GM18873 (cell line): ENCODE results near the gene SLC10A1.

Source experiments
- ATAC-seq: cut with Tn5 transposase; IDR thresholded peaks from one replicate; pipeline ENCODE4 v1.9.1; 2021; ENCODE audit warnings: mild to moderate bottlenecking, moderate library complexity, moderate number of reproducible peaks; ENCODE audit not compliant: unreplicated experiment, low FRiP score

SLC10A1 gene

DNA sequence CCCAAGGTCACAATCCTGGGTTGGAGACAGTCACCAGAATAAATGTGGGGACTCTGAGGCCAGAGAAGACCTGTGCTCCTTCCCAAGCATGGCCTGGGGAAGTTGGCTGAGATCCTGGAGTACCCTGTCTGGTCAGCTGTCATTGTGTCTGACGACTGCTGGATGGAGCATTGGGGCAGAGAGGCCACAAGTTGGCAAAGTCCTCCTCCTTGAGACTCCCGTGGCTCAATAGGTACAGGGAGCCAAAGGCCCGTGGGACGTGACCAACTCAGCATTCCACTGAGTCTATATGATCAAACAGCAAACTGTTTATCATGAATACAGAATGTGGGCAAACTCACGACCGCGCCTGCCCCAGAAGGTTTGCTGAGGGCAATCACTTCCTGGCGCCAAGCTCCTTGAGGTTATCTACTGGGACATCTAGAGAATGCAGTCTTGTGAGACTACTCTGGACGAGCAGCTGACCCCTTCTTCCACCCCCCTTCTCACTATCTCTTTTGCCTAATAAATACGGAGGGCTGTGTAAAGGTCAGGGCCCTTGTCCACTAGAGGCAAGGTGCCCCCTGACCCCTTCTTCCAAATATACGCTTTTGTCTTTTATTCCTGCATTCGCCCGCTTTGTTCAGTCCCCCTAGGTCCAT is 14.3 kb upstream of the SLC10A1 start:
- ATAC-seq: no peak

- ATAC-seq: no peak
Measured at GRCh38 chr14:69808919-69809808, 12.1 kb upstream of the SLC10A1 start.

GRCh38 chr14:69807192-69807591 is 10.2 kb upstream of the SLC10A1 start:
- ATAC-seq: no peak

DNA sequence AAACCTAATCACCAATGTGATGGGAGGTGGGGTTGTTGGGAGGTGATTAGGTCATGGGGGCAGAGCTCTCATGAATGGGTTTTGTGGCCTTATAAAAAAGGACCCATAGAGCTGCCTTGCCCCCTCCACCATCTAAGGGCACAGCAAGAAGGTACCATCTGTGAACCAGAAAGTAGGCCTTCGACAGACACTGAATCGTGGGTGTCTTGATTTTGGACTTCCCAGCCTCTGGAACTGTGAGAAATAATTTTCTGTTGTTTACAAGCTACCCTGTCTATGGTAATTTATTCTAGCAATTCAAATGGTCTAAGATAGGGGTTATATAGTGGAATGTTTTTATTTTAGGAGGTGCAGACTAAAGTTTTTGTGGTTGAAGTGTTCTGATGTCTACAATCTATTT is 7.9 kb upstream of the SLC10A1 start:
- ATAC-seq: no peak

- ATAC-seq: no peak
Measured at GRCh38 chr14:69803753-69804152, 6.7 kb upstream of the SLC10A1 start.

- no peak for ATAC-seq
Measured at GRCh38 chr14:69798339-69798735, 1.3 kb upstream of the SLC10A1 start.

GRCh38 chr14:69797573-69798338 is 715 bp upstream of the SLC10A1 start:
- ATAC-seq: no peak

GRCh38 chr14:69795691-69796090 is 1.4 kb downstream of the SLC10A1 start:
- ATAC-seq: no peak

GRCh38 chr14:69794791-69795190 is 2.2 kb downstream of the SLC10A1 start:
- no peak for ATAC-seq

DNA sequence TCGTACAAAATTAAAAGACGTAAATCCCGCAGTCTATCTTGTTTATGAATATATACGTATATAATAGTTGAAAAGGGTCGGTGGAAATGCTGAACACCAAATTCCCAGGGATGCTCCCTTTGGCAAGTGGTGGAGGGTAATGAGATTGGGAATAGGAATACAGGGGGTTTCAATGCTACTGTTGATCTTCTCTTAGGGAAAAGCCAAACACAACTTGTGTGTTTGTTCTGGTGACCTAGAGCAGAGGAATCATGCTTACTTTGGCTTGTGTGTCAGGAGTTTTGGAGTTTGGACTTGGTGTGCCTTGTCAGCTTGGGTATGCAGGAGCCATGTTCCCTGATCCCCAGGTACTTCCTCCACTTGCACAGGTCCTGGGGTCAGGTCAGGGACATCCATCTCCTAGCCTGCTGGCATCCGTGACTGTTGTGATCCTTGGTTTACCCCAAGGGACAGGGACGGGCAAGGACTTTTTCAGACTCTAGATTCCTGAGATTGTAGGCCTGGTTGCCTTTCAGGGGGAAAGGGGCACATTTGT is 4.1 kb downstream of the SLC10A1 start:
- ATAC-seq: no peak

DNA sequence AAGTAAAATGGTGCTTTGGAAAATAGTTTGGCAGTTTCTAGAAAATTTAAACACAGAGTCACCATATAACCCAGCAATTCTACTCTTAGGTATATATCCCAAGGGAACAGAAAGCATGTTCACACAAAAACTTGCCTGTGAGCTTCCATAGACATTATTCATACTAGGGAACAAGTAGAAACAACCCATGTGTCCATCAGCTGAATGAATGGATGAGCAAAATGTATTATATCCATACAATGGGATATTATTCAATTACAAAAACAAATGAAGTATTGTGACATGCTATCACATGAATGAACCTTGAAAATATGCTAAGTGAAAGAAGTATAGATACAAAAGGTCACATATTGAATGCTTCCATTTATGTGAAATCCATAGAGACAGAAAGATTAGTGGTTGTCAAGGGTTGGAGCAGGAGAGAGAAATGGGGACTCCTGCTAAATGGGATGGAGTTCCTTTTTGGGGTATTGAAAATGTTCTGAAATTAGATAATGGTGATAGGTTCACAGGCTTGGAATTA is 7.9 kb downstream of the SLC10A1 start:
- no peak for ATAC-seq

- ATAC-seq: no peak
Measured at GRCh38 chr14:69786603-69787002, 10.4 kb downstream of the SLC10A1 start.

DNA sequence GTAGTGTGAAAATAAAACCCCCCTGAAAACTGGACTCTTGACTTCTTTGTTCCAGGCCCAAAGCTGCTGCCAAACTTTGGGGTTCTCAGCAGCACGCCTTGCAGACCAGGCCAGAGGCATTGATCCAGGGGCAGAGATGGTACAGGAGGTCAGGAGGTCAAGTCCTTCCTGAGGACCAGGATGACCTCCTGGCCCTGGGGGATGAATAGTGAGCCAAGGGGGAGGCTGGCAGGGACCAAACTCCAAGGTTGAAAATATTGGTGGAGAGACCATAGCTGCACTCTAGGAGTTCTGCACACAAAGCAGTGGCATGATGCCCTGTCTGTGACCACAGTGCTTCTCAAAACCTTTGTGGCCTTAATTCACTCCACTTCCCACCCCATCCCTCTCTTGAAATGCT is 12.1 kb downstream of the SLC10A1 start:
- ATAC-seq: no peak

DNA sequence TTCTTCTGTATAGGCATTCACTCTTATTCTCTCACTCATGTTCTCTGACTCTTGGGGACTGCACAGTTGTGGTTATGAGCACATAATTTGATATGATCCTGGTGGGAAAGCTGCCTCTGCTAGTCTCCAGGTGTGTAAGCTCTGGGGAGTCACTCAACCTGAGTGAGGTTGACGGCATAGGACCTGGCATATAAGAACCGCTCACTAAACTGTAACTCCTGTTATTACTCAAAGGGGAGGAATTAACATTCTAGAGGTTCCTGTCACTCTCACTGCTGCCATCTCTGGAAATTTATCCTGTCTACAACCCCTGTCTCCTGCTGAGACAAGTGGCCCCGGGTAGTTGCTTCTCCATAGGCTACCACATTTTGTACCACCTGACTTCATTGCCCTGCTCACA is 16.1 kb downstream of the SLC10A1 start:
- ATAC-seq: no peak

- ATAC-seq: no peak
Measured at GRCh38 chr14:69780092-69780491, 16.9 kb downstream of the SLC10A1 start.

DNA sequence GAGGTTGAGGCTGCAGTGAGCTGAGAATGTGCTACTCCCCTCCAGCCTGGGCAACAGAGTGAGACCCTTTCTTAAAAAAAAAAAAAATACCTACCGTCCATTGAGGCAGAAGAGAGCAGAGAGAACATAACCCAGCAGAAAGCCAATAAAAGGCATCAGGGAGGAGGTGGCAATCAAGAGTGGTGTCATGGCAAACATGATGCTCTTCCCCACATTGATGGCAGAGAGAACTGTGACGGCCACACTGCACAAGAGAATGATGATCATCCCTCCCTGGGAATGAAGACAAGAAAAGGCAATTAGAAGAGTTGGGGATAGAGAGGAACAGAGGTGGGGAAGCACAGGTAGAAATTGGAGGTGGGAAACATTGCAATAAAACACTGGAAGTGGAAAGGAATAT is 18.0 kb downstream of the SLC10A1 start:
- no peak for ATAC-seq

- no peak for ATAC-seq
Measured at GRCh38 chr14:69776875-69777453, 20.1 kb downstream of the SLC10A1 start.

GRCh38 chr14:69775012-69775411 is 22.0 kb downstream of the SLC10A1 start:
- ATAC-seq: no peak

DNA sequence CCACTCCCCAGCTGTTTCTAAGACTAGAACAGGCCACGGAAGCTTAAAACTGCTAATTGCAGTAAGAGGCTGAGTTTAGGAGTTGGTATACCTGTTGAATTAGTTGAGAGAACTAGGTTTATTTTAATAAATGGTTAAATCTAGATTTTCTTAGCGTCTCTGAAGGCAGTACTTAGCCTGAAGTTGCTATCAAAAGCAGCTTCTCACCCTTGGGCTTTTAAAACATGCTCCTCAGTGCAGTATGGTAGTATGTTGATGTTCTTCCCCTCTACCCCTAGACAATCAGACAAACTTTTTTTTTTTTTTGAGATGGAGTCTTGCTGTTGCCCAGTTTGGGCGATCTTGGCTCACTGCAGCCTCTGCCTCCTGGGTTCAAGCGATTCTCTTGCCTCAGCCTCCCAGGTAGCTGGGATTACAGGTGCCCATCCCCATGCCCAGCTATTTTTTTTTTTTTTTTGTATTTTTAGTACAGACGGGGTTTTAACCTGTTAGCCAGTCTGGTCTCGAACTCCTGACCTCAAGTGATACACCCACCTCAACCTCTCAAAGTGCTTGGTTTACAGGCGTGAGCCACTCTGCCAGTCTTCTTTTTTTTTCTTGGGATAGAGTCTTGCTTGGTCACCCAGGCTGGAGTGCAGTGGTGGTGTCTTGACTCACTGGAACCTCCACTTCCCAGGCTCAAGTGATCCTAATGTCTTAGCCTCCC is 23.3 kb downstream of the SLC10A1 start:
- ATAC-seq: no peak
